Measurements from ENCODE around the gene ZNF280B. TPM values are rescaled to one million over a fixed set of nuclear protein-coding genes. Genes with fewer than 3 reads are reported as not detected.

The ZNF280B gene
- total RNA-seq, 3 donors from 2014 or later: 0.33 to 0.64 (median 0.44) TPM

- Histone ChIP-seq H3K4me1 (peaks cover 0 to 10% of the 10 kb centered on the region in 2 donors), H3K27me3 (peaks cover 0 to 4% of the 10 kb centered on the region in 2 donors), H3K9me3 (no peaks in the 10 kb centered on the region), H3K36me3 (no peaks in the 10 kb centered on the region), H3K27ac (no peak overlapping the region), H3K4me3 (no peak overlapping the region)
- no peak for TF ChIP-seq CTCF (IDR thresholded peaks at IDR 0.05)
- no peak for TF ChIP-seq POLR2AphosphoS5 (IDR thresholded peaks at IDR 0.05)
- no peak for TF ChIP-seq POLR2A (IDR thresholded peaks at IDR 0.05)
- DNase-seq (ENCODE audit: low spot score in 2 of 2): no peak
- intact Hi-C loops (cut with DNase I; ENCODE audit: low total_unique reads): no loop called here
These were observed 46.2 kb upstream of the ZNF280B start for GRCh38 chr22:22554587-22555284.

GRCh38 chr22:22553735-22554586 lies 45.4 kb upstream of the ZNF280B start:
- no peak for DNase-seq (ENCODE audit: low spot score in 2 of 2)
- H3K9me3 ChIP-seq: no peaks in the 10 kb centered on the region

GRCh38 chr22:22553141-22553540 lies 44.6 kb upstream of the ZNF280B start:
- no peaks in the 10 kb centered on the region for H3K27me3 ChIP-seq
- H3K9me3 ChIP-seq: no peaks in the 10 kb centered on the region
- no peak overlapping the region for H3K27ac ChIP-seq
- peaks cover 0 to 10% of the 10 kb centered on the region in 2 donors for H3K4me1 ChIP-seq
- intact Hi-C loops (cut with DNase I; ENCODE audit: low total_unique reads): no loop called here
- no peaks in the 10 kb centered on the region for H3K36me3 ChIP-seq
- no peak for TF ChIP-seq POLR2AphosphoS5 (IDR thresholded peaks at IDR 0.05)
- TF ChIP-seq POLR2A (IDR thresholded peaks at IDR 0.05): no peak
- no peak for TF ChIP-seq CTCF (IDR thresholded peaks at IDR 0.05)
- no peak overlapping the region for H3K4me3 ChIP-seq
- no peak for DNase-seq (ENCODE audit: low spot score in 2 of 2)

More at GRCh38 chr22:22553735-22554586, 45.4 kb upstream of the ZNF280B start:
- H3K4me3 ChIP-seq: no peak overlapping the region
- no peak overlapping the region for H3K27ac ChIP-seq
- peaks cover 0 to 2% of the 10 kb centered on the region in 2 donors for H3K27me3 ChIP-seq
- intact Hi-C loops (cut with DNase I; ENCODE audit: low total_unique reads): no loop called here
- TF ChIP-seq POLR2A (IDR thresholded peaks at IDR 0.05) (no peak), CTCF (IDR thresholded peaks at IDR 0.05) (no peak), POLR2AphosphoS5 (IDR thresholded peaks at IDR 0.05) (no peak)
- no peaks in the 10 kb centered on the region for H3K36me3 ChIP-seq
- H3K4me1 ChIP-seq: peaks cover 0 to 10% of the 10 kb centered on the region in 2 donors

DNA sequence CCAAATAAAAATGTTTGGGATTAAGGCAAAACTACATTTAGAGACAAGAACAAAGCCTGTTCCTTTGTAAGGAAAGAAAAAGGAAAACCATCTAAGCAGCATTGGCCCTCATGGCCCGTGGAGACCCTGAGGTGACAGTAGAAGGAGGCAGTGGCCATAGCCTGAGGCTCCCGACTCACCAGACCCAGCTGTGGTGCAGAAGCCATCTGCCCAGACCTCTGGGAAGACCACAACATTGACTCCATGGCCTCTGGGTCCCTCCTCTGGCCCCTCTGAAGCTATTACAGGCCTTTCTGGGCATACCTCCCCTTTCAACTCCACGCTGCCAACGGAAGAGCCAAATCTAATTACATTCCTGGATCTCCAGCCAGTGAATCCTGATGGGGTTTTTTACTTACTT lies 44.1 kb upstream of the ZNF280B start:
- peaks cover 0 to 10% of the 10 kb centered on the region in 2 donors for H3K4me1 ChIP-seq
- no peaks in the 10 kb centered on the region for H3K27me3 ChIP-seq
- TF ChIP-seq POLR2A (IDR thresholded peaks at IDR 0.05): no peak
- TF ChIP-seq POLR2AphosphoS5 (IDR thresholded peaks at IDR 0.05): no peak
- no peak for TF ChIP-seq CTCF (IDR thresholded peaks at IDR 0.05)
- H3K36me3 ChIP-seq: no peaks in the 10 kb centered on the region
- H3K9me3 ChIP-seq: no peaks in the 10 kb centered on the region
- DNase-seq (ENCODE audit: low spot score in 2 of 2): no peak
- H3K27ac ChIP-seq: no peak overlapping the region
- intact Hi-C loops (cut with DNase I; ENCODE audit: low total_unique reads): no loop called here
- no peak overlapping the region for H3K4me3 ChIP-seq

Measured in breast epithelium (tissue), 4 donors.